NCI-H2227 (cell line): ENCODE results near the gene ARL3.
A peak's percentile ranks its signal among the peaks of the same experiment; 100 is the strongest.
"Not testable (repeated sequence)": the region's sequence is repeated elsewhere in the genome, so short reads cannot be mapped to it uniquely, and the experiment has no call there.

ENCODE experiments used
- DNase-seq: peaks from one replicate; lab custom pipeline; 2025; ENCODE audit not compliant: unreplicated experiment; lab: John Stamatoyannopoulos, UW

Gene ARL3

GRCh38 chr10:102705531-102705930, 8.7 kb downstream of the ARL3 start:
- DNase-seq, result no peak

GRCh38 chr10:102704915-102705314, 9.3 kb downstream of the ARL3 start:
- DNase-seq, result no peak

- DNase-seq, result peak; percentile 11
These were observed 11.5 kb downstream of the ARL3 start for GRCh38 chr10:102702742-102703141.

- no peak for DNase-seq
These were observed 12.4 kb downstream of the ARL3 start for GRCh38 chr10:102701796-102702195.

- no peak for DNase-seq
These were observed 12.9 kb downstream of the ARL3 start for GRCh38 chr10:102701272-102701671.

- no peak for DNase-seq
These were observed 15.3 kb downstream of the ARL3 start for GRCh38 chr10:102698894-102699293.

- DNase-seq, result no peak
These were observed 17.5 kb downstream of the ARL3 start for GRCh38 chr10:102696736-102697135.

GRCh38 chr10:102695401-102695800, 18.8 kb downstream of the ARL3 start:
- not testable (repeated sequence) for DNase-seq

- DNase-seq, result peak; percentile 14
These were observed 22.7 kb downstream of the ARL3 start for GRCh38 chr10:102691285-102692066.

- no peak for DNase-seq
These were observed 30.5 kb downstream of the ARL3 start for GRCh38 chr10:102683736-102684135.

- DNase-seq, result no peak
These were observed 31.2 kb downstream of the ARL3 start for GRCh38 chr10:102682981-102683380.

- no peak for DNase-seq
These were observed 31.8 kb downstream of the ARL3 start for GRCh38 chr10:102682416-102682815.

- DNase-seq, result no peak
These were observed 32.5 kb downstream of the ARL3 start for GRCh38 chr10:102681696-102682095.

- DNase-seq, result no peak
These were observed 34.6 kb downstream of the ARL3 start for GRCh38 chr10:102679596-102679995.

- peak; percentile 70 for DNase-seq
These were observed 35.3 kb downstream of the ARL3 start for GRCh38 chr10:102678842-102679289.

GRCh38 chr10:102678068-102678400, 36.2 kb downstream of the ARL3 start:
- no peak for DNase-seq

GRCh38 chr10:102677331-102678067, 36.7 kb downstream of the ARL3 start:
- no peak for DNase-seq

GRCh38 chr10:102676534-102677315, 37.5 kb downstream of the ARL3 start:
- no peak for DNase-seq

GRCh38 chr10:102675666-102676533, 38.3 kb downstream of the ARL3 start:
- peak; percentile 37 for DNase-seq

GRCh38 chr10:102675011-102675665, 39.1 kb downstream of the ARL3 start:
- no peak for DNase-seq
